Measurements from ENCODE around the gene SOX15. TPM values are rescaled to one million over a fixed set of nuclear protein-coding genes. Genes with fewer than 3 reads are reported as not detected.

Gene SOX15
- total RNA-seq, 1 experiment from 2014 or later, result not detected

- in situ Hi-C loops (cut with HindIII; ENCODE audit: low pct_unique_long_range_greater_than_20kb, low sequenced_read_pairs), result no loop called here
- no peak for DNase-seq (ENCODE audit: low read depth, low spot score)
These were observed 40.4 kb downstream of the SOX15 start for GRCh38 chr17:7549401-7550055.

- in situ Hi-C loops (cut with HindIII; ENCODE audit: low pct_unique_long_range_greater_than_20kb, low sequenced_read_pairs), result no loop called here
- no peak for DNase-seq (ENCODE audit: low read depth, low spot score)
These were observed 41.1 kb downstream of the SOX15 start, which contains the start of gene TNFSF12 for GRCh38 chr17:7548585-7549400. Gene TNFSF12, plus strand, starts transcription at chr17:7549058. Its CDS starts 96 bp downstream, at chr17:7549154.

- in situ Hi-C loops (cut with HindIII; ENCODE audit: low pct_unique_long_range_greater_than_20kb, low sequenced_read_pairs), result no loop called here
- no peak for DNase-seq (ENCODE audit: low read depth, low spot score)
These were observed 45.0 kb downstream of the SOX15 start for GRCh38 chr17:7544911-7545310.

- in situ Hi-C loops (cut with HindIII; ENCODE audit: low pct_unique_long_range_greater_than_20kb, low sequenced_read_pairs), result no loop called here
- DNase-seq (ENCODE audit: low read depth, low spot score), result no peak
These were observed 48.7 kb downstream of the SOX15 start for GRCh38 chr17:7541074-7541621.

- in situ Hi-C loops (cut with HindIII; ENCODE audit: low pct_unique_long_range_greater_than_20kb, low sequenced_read_pairs), result no loop called here
- no peak for DNase-seq (ENCODE audit: low read depth, low spot score)
These were observed 50.9 kb downstream of the SOX15 start for GRCh38 chr17:7538891-7539545.

Small RNA genes lying within 50 kb of the gene (small RNA-seq; reads per million reads assigned to genes)
- gene CD68, result 0 reads per million in 2 experiments
- 0 reads per million in 2 experiments for gene SNORA48
- 0 reads per million in 2 experiments for gene SNORD10

Other genes starting within 250 kb of the SOX15 start
- gene KCTD11, start 237.9 kb downstream of the SOX15 start, total RNA-seq (2014; rRNA removed; shearing (Covaris generic)), result 2.0 and 2.5 TPM in 2 replicates
- gene TMEM95, start 234.9 kb downstream of the SOX15 start, total RNA-seq (2014; rRNA removed; shearing (Covaris generic)), result not detected in 2 replicates
- gene TNK1, start 209.0 kb downstream of the SOX15 start, total RNA-seq (2014; rRNA removed; shearing (Covaris generic)), result 0.24 TPM in 1 of 2 replicates, not detected in the other
- 5.1 and 9.6 TPM in 2 replicates for gene PLSCR3, start 195.6 kb downstream of the SOX15 start, total RNA-seq (2014; rRNA removed; shearing (Covaris generic))
- 147 and 188 TPM in 2 replicates for gene TMEM256, start 186.0 kb downstream of the SOX15 start, total RNA-seq (2014; rRNA removed; shearing (Covaris generic))
- gene NLGN2, start 182.2 kb downstream of the SOX15 start, total RNA-seq (2014; rRNA removed; shearing (Covaris generic)), result 0.55 and 1.7 TPM in 2 replicates
- gene SPEM1, start 169.8 kb downstream of the SOX15 start, total RNA-seq (2014; rRNA removed; shearing (Covaris generic)), result not detected in 2 replicates
- gene SPEM2, start 164.5 kb downstream of the SOX15 start, total RNA-seq (2014; rRNA removed; shearing (Covaris generic)), result not detected in 2 replicates
- not detected in 2 replicates for gene SPEM3, start 161.2 kb downstream of the SOX15 start, total RNA-seq (2014; rRNA removed; shearing (Covaris generic))
- gene TMEM102, start 154.7 kb downstream of the SOX15 start, total RNA-seq (2014; rRNA removed; shearing (Covaris generic)), result 6.8 and 7.0 TPM in 2 replicates
- 0.45 and 0.61 TPM in 2 replicates for gene FGF11, start 150.6 kb downstream of the SOX15 start, total RNA-seq (2014; rRNA removed; shearing (Covaris generic))
- 3.3 and 4.5 TPM in 2 replicates for gene CHRNB1, start 145.0 kb downstream of the SOX15 start, total RNA-seq (2014; rRNA removed; shearing (Covaris generic))
- 14.3 and 14.6 TPM in 2 replicates for gene ZBTB4, start 110.5 kb downstream of the SOX15 start, total RNA-seq (2014; rRNA removed; shearing (Covaris generic))
- gene SLC35G6, start 108.6 kb downstream of the SOX15 start, total RNA-seq (2014; rRNA removed; shearing (Covaris generic)), result not detected in 2 replicates
- 20.6 and 24.0 TPM in 2 replicates for gene POLR2A, start 105.7 kb downstream of the SOX15 start, total RNA-seq (2014; rRNA removed; shearing (Covaris generic))
- gene TNFSF12, start 41.0 kb downstream of the SOX15 start, total RNA-seq (2014; rRNA removed; shearing (Covaris generic)), result 0.88 and 1.2 TPM in 2 replicates
- gene TNFSF13, start 31.3 kb downstream of the SOX15 start, total RNA-seq (2014; rRNA removed; shearing (Covaris generic)), result 0.11 TPM in 1 of 2 replicates, not detected in the other
- 103 and 113 TPM in 2 replicates for gene SENP3, start 28.2 kb downstream of the SOX15 start, total RNA-seq (2014; rRNA removed; shearing (Covaris generic))
- 69.3 and 74.5 TPM in 2 replicates for gene CD68, start 10.5 kb downstream of the SOX15 start, total RNA-seq (2014; rRNA removed; shearing (Covaris generic))
- 151 and 154 TPM in 2 replicates for gene MPDU1, start 6.2 kb downstream of the SOX15 start, total RNA-seq (2014; rRNA removed; shearing (Covaris generic))
- 56.6 and 61.7 TPM in 2 replicates for gene FXR2, start 24.8 kb upstream of the SOX15 start, total RNA-seq (2014; rRNA removed; shearing (Covaris generic))
- 49.6 and 56.3 TPM in 2 replicates for gene SAT2, start 37.7 kb upstream of the SOX15 start, total RNA-seq (2014; rRNA removed; shearing (Covaris generic))
- 0.82 and 1.6 TPM in 2 replicates for gene SHBG, start 40.0 kb upstream of the SOX15 start, total RNA-seq (2014; rRNA removed; shearing (Covaris generic))
- 0.27 and 0.85 TPM in 2 replicates for gene ATP1B2, start 60.8 kb upstream of the SOX15 start, total RNA-seq (2014; rRNA removed; shearing (Covaris generic))
- 14.1 and 15.4 TPM in 2 replicates for gene TP53, start 97.4 kb upstream of the SOX15 start, total RNA-seq (2014; rRNA removed; shearing (Covaris generic))
- gene WRAP53, start 98.4 kb upstream of the SOX15 start, total RNA-seq (2014; rRNA removed; shearing (Covaris generic)), result 13.4 and 16.4 TPM in 2 replicates
- gene EFNB3, start 115.1 kb upstream of the SOX15 start, total RNA-seq (2014; rRNA removed; shearing (Covaris generic)), result 2.8 and 3.7 TPM in 2 replicates
- 0.03 TPM in 1 of 2 replicates, not detected in the other for gene DNAH2, start 127.7 kb upstream of the SOX15 start, total RNA-seq (2014; rRNA removed; shearing (Covaris generic))
- 1.6 and 2.4 TPM in 2 replicates for gene KDM6B, start 244.1 kb upstream of the SOX15 start, total RNA-seq (2014; rRNA removed; shearing (Covaris generic))